K562 (cell line): ENCODE data around the gene CGREF1.

ENCODE experiments used
- MAX ChIP-seq: sonication (generic); formaldehyde crosslinking; IDR thresholded peaks from 2 replicates; pipeline ENCODE4 v1.9.0; 2022; ENCODE audit warnings: mild to moderate bottlenecking, missing genetic modification reagents
- TCF7 ChIP-seq: sonication (generic); IDR thresholded peaks from 2 replicates; pipeline ENCODE4 v1.6.1; 2016; ENCODE audit warnings: antibody characterized with exemption, borderline replicate concordance
- TSC22D4 ChIP-seq: fragments of 450-650 bp; IDR thresholded peaks from 2 replicates; pipeline ENCODE4 v1.6.1; 2016; ENCODE audit warnings: missing genetic modification characterization, missing biosample characterization, control low read depth

- no peak for TF ChIP-seq TCF7
- no peak for TF ChIP-seq TSC22D4 (tag)
- TF ChIP-seq MAX (CRISPR knock-in tag) = 0 out of 2 replicates have a peak, but pooled peaks have one; percentile 6
These were observed 31.0 kb downstream of the CGREF1 start for GRCh38 chr2:27087823-27088410.
